Measurements from ENCODE around the gene ITGB5.

Gene ITGB5

GRCh38 chr3:124887177-124887931, at the start of gene ITGB5:
Gene ITGB5 (minus strand): TSS chr3:124887365. CDS start chr3:124887000, 365 bp downstream.
- peak; percentile 25 to 69 for DNase-seq

GRCh38 chr3:124935794-124936542, 48.8 kb upstream of the ITGB5 start:
- no peak for DNase-seq

GRCh38 chr3:124935264-124935663, 48.1 kb upstream of the ITGB5 start:
- DNase-seq, result no peak

GRCh38 chr3:124934577-124934976, 47.4 kb upstream of the ITGB5 start, which contains the start of gene MUC13:
Gene MUC13 (minus strand): TSS chr3:124934751. CDS start chr3:124934712, 39 bp downstream.
- DNase-seq, result no peak

- peak; percentile 15 to 75 for DNase-seq
Observed at GRCh38 chr3:124928333-124929202, 41.4 kb upstream of the ITGB5 start.

- no peak for DNase-seq
Observed at GRCh38 chr3:124927574-124928045, 40.4 kb upstream of the ITGB5 start.

- DNase-seq, result no peak
Observed at GRCh38 chr3:124926426-124927101, 39.4 kb upstream of the ITGB5 start.

GRCh38 chr3:124924741-124925140, 37.6 kb upstream of the ITGB5 start:
- no peak for DNase-seq

GRCh38 chr3:124923833-124924232, 36.7 kb upstream of the ITGB5 start:
- no peak for DNase-seq

GRCh38 chr3:124920718-124921117, 33.6 kb upstream of the ITGB5 start:
- no peak for DNase-seq

- no peak for DNase-seq
Observed at GRCh38 chr3:124919756-124920155, 32.6 kb upstream of the ITGB5 start.

GRCh38 chr3:124918524-124918923, 31.4 kb upstream of the ITGB5 start:
- no peak for DNase-seq

GRCh38 chr3:124916837-124917409, 29.8 kb upstream of the ITGB5 start:
- DNase-seq, result no peak

- DNase-seq, result no peak
Observed at GRCh38 chr3:124915254-124915653, 28.1 kb upstream of the ITGB5 start.

GRCh38 chr3:124907957-124908356, 20.8 kb upstream of the ITGB5 start:
- DNase-seq, result no peak

- DNase-seq, result no peak
Observed at GRCh38 chr3:124904835-124905492, 17.8 kb upstream of the ITGB5 start.

- DNase-seq, result no peak
Observed at GRCh38 chr3:124903896-124904834, 17.0 kb upstream of the ITGB5 start.

GRCh38 chr3:124896824-124897526, 9.8 kb upstream of the ITGB5 start:
- DNase-seq, result no peak

GRCh38 chr3:124895756-124896155, 8.6 kb upstream of the ITGB5 start:
- no peak for DNase-seq

GRCh38 chr3:124893526-124893925, 6.4 kb upstream of the ITGB5 start:
- DNase-seq, result no peak

All from SW 1271 (cell line).